Endothelial cell of umbilical vein (primary cell): ENCODE results near the gene UQCC2. TPM values are rescaled to one million over a fixed set of nuclear protein-coding genes. Genes with fewer than 3 reads are reported as not detected.

Source experiments
- BruUV-seq: library from RNA; stranded (reverse); fragments of 400-500 nt; replicated peaks from 2 replicates; lab custom pipeline; 2021; lab: Mats Ljungman, UMichigan
- CTCF ChIA-PET: fragments of 300-600, 350-600 bp; sonication (Branson Sonifier 250); formaldehyde crosslinking; loops from one replicate; lab custom pipeline; 2021; ENCODE audit warnings: antibody characterized with exemption, inconsistent platforms; lab: Charles Lee
- POLR2A ChIA-PET: fragments of 300-600, 350-600 bp; sonication (Branson Sonifier 250); formaldehyde crosslinking; loops from one replicate; lab custom pipeline; 2021; ENCODE audit warnings: antibody characterized with exemption, inconsistent platforms; lab: Charles Lee
- DNase-seq: peaks from one replicate; pipeline ENCODE4 v3.0.0-alpha.2; 2011; ENCODE audit warnings: low read depth, low spot score
- FAIRE-seq: peaks from 2 replicates; lab custom pipeline; 2011; peaks lifted over from hg19 to GRCh38; lab: Jason Lieb, UNC
- H2AFZ ChIP-seq: 2 replicates; pipeline ENCODE4 v1.6.0; 2012; ENCODE audit warnings: low read depth, low read length, control low read depth, inconsistent platforms
- H3K27ac ChIP-seq: 2 replicates; pipeline ENCODE4 v1.5.1; 2011; ENCODE audit warnings: low read depth, mild to moderate bottlenecking, control low read depth, low read length, moderate library complexity; ENCODE audit not compliant: insufficient read depth
- H3K27me3 ChIP-seq, 2 experiments: 2 replicates each; pipeline versions ENCODE4 v1.6.0 to v1.6.1; 2011; ENCODE audit warnings: low read length in 2 of 2, mixed read lengths in 1 of 2; ENCODE audit not compliant: control insufficient read depth in 2 of 2, insufficient read depth in 2 of 2
- H3K36me3 ChIP-seq, 2 experiments: 2 replicates in 1 of 2; 3 replicates in 1 of 2; pipeline ENCODE4 v1.5.1; 2011; ENCODE audit warnings: low read length in 2 of 2, mild to moderate bottlenecking in 1 of 2, moderate library complexity in 1 of 2; ENCODE audit not compliant: control insufficient read depth in 2 of 2, insufficient read depth in 2 of 2; ENCODE audit errors: extremely low read depth in 1 of 2
- H3K4me1 ChIP-seq: 3 replicates; pipeline ENCODE4 v1.5.1; 2011; ENCODE audit warnings: mild to moderate bottlenecking, low read length; ENCODE audit not compliant: control insufficient read depth, insufficient read depth; ENCODE audit errors: extremely low read depth
- H3K4me2 ChIP-seq: 2 replicates; pipeline ENCODE4 v1.6.1; 2011; ENCODE audit warnings: low read length, control low read depth, mixed read lengths; ENCODE audit not compliant: insufficient read depth
- H3K4me3 ChIP-seq, 3 experiments: fragments of 200-600 bp in 1 of 3; sonication (generic), shearing (Covaris generic) in 1 of 3; replicated peaks in 1 of 3; 2 replicates each; pipeline ENCODE4 v1.5.1; 2011 to 2016; ENCODE audit warnings: control low read depth in 3 of 3, low read length in 3 of 3, mild to moderate bottlenecking in 2 of 3, inconsistent platforms in 1 of 3, low read depth in 1 of 3, moderate library complexity in 1 of 3; ENCODE audit not compliant: insufficient read depth in 1 of 3
- H3K79me2 ChIP-seq: 2 replicates; pipeline ENCODE4 v1.6.0; 2012; ENCODE audit warnings: low read length, inconsistent platforms; ENCODE audit not compliant: control insufficient read depth, insufficient read depth
- H3K9ac ChIP-seq: replicated peaks from 2 replicates; pipeline ENCODE3; 2011; ENCODE audit warnings: low read length, control low read depth; ENCODE audit not compliant: insufficient read depth; ENCODE audit errors: extremely low read depth
- H3K9me1 ChIP-seq: replicated peaks from 3 replicates; pipeline ENCODE4 v1.6.0; 2011; ENCODE audit warnings: mild to moderate bottlenecking, low read length; ENCODE audit not compliant: control insufficient read depth, insufficient read depth; ENCODE audit errors: extremely low read depth
- H3K9me3 ChIP-seq: replicated peaks from 2 replicates; pipeline ENCODE4 v1.5.1; 2012; ENCODE audit warnings: low read length, inconsistent platforms; ENCODE audit not compliant: control insufficient read depth, insufficient read depth
- H4K20me1 ChIP-seq: replicated peaks from 2 replicates; pipeline ENCODE3; 2011; ENCODE audit warnings: mild to moderate bottlenecking, low read length; ENCODE audit not compliant: control insufficient read depth, insufficient read depth; ENCODE audit errors: extremely low read depth
- EZH2 ChIP-seq: IDR thresholded peaks from 2 replicates; pipeline ENCODE4 v1.6.1; 2012; ENCODE audit warnings: borderline replicate concordance, low read depth, mild to moderate bottlenecking, moderate library complexity, low read length, inconsistent platforms; ENCODE audit not compliant: severe bottlenecking
- FOS ChIP-seq: IDR thresholded peaks from 2 replicates; pipeline ENCODE4 v1.6.1; 2011; ENCODE audit warnings: mild to moderate bottlenecking, low read length, moderate library complexity, borderline replicate concordance; ENCODE audit not compliant: insufficient read depth
- GATA2 ChIP-seq: IDR thresholded peaks from 2 replicates; pipeline ENCODE4 v1.7.0; 2011; ENCODE audit warnings: low read depth, mild to moderate bottlenecking, moderate library complexity, mixed read lengths, low read length; ENCODE audit not compliant: insufficient read length, insufficient read depth
- JUN ChIP-seq: IDR thresholded peaks from 2 replicates; pipeline ENCODE4 v1.6.1; 2011; ENCODE audit warnings: borderline replicate concordance, low read depth; ENCODE audit not compliant: insufficient read length, insufficient read depth
- MYC ChIP-seq: IDR thresholded peaks from one replicate; pipeline ENCODE4 v1.6.1; 2011; ENCODE audit warnings: mild to moderate bottlenecking, low read depth, low read length
- POLR2A ChIP-seq: IDR thresholded peaks from 2 replicates; pipeline ENCODE4 v1.6.1; 2012; ENCODE audit warnings: low read depth, mild to moderate bottlenecking, control low read depth, low read length
- POLR2AphosphoS5 ChIP-seq: IDR thresholded peaks from 2 replicates; pipeline ENCODE4 v1.6.1; 2012; ENCODE audit warnings: low read depth, mild to moderate bottlenecking, control low read depth, low read length, moderate library complexity; ENCODE audit not compliant: insufficient read depth
- dilution Hi-C: fragments of 300-500 bp; cut with MboI; formaldehyde crosslinking; loops from one replicate; pipeline ENCODE4 v1.15.0; 2019; ENCODE audit warnings: low sequenced_read_pairs; ENCODE audit not compliant: extremely low pct_ligation_motif_present
- intact Hi-C: fragments of 100-400 bp; cut with micrococcal nuclease; formaldehyde crosslinking; loops from one replicate; pipeline ENCODE4 v1.10.0; 2022
- polyA plus RNA-seq, 4 experiments: library from polyadenylated mRNA; depleted of rRNA in 3 of 4; stranded (reverse) in 3 of 4; unstranded in 1 of 4; fragments of >200 nt; gene quantifications; 2 replicates each; pipeline versions ENCODE4 v1.2.1 to v1.2.3, GENCODE V29; 2011 to 2012; ENCODE audit warnings: missing spikeins in 1 of 4
- total RNA-seq: library from RNA; stranded (reverse); gene quantifications from 2 replicates; pipeline ENCODE4 v1.2.3, GENCODE V29; 2021
- TF ChIP-seq, protein P1 (sequence below), 2 donors: IDR thresholded peaks; 1 replicate in 1 of 2; 2 replicates in 1 of 2; pipeline ENCODE4 v1.5.1; 2011; ENCODE audit warnings: low read length in 2 of 2, mild to moderate bottlenecking in 2 of 2, moderate library complexity in 2 of 2, control low read depth in 1 of 2, inconsistent platforms in 1 of 2, low read depth in 1 of 2; ENCODE audit not compliant: insufficient read depth in 1 of 2; ENCODE audit errors: extremely low read depth in 1 of 2
- TF ChIP-seq, protein P2 (sequence below): IDR thresholded peaks from 2 replicates; pipeline ENCODE4 v1.6.1; 2011; ENCODE audit not compliant: insufficient read depth, insufficient read length

Gene UQCC2
- total and polyA plus RNA-seq, 2 donors (not counting 3 experiments of a cell fraction or from before 2014, with no cell fraction given), result 46.3 to 95.3 TPM

DNA sequence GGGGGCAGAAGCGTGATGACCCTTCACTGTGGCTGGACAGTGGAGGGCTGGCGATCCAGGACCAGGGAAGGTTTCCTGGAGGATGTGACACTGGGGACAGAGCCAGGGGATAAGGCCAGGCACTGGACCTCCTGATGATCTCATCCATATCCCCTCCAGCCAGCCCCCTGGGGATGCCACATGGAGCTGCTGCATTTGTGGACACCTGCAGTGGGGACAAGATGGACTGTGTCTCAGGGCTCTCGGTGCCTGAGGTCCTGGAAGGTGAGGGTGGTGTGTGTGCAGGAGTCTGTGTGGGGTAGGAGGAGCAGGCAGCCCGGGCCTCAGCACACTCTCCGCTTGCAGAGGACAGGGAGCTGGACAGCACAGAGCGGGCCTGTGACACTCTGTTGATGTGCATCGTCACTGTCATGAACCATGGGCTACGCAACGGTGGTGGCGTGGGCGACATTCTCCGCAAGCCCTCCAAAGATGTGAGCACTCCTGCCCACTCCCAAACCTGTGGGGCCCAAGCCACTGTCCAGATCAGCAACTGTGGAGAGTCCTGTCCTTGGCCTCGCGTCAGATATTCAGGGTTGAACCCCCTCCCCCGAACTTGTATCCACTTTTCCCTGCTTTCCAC lies 19.9 kb downstream of the UQCC2 start:
- ChIA-PET POLR2A (no interaction called here), CTCF (interaction anchor here (1.1 kb wide), 1 partner anchor 9 kb away, joined by 7 read pairs; no protein-coding TSS in a partner anchor)
- Histone ChIP-seq H3K4me2 (no peak overlapping the region), H2AFZ (no peak overlapping the region), H3K27me3 (no peaks in the 10 kb centered on the region), H3K9ac (no peak overlapping the region), H3K36me3 (peaks cover 0 to 42% of the 10 kb centered on the region in 2 experiments), H4K20me1 (no peaks in the 10 kb centered on the region), H3K27ac (no peak overlapping the region), H3K9me3 (no peaks in the 10 kb centered on the region), H3K4me1 (peaks cover 42% of the 10 kb centered on the region), H3K9me1 (no peaks in the 10 kb centered on the region), H3K4me3 (no peak overlapping the region), H3K79me2 (peaks cover 3% of the 10 kb centered on the region)
- DNase-seq (no peak), FAIRE-seq (no peak)
- intact Hi-C loops, result no loop called here
- TF ChIP-seq MYC, result no peak
- TF ChIP-seq, protein P1, sequence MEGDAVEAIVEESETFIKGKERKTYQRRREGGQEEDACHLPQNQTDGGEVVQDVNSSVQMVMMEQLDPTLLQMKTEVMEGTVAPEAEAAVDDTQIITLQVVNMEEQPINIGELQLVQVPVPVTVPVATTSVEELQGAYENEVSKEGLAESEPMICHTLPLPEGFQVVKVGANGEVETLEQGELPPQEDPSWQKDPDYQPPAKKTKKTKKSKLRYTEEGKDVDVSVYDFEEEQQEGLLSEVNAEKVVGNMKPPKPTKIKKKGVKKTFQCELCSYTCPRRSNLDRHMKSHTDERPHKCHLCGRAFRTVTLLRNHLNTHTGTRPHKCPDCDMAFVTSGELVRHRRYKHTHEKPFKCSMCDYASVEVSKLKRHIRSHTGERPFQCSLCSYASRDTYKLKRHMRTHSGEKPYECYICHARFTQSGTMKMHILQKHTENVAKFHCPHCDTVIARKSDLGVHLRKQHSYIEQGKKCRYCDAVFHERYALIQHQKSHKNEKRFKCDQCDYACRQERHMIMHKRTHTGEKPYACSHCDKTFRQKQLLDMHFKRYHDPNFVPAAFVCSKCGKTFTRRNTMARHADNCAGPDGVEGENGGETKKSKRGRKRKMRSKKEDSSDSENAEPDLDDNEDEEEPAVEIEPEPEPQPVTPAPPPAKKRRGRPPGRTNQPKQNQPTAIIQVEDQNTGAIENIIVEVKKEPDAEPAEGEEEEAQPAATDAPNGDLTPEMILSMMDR (IDR thresholded peaks at IDR 0.05; ENCODE audit: extremely low read depth in 1 of 2, insufficient read depth in 1 of 2, low read depth in 1 of 2, low read length in 2 of 2), result no peak
- no peak for TF ChIP-seq GATA2
- dilution Hi-C loops, result no loop called here
- no TSS peak for BruUV-seq

GRCh38 chr6:33690766-33691165 lies 20.7 kb downstream of the UQCC2 start:
- Histone ChIP-seq H3K79me2 (peaks cover 3% of the 10 kb centered on the region), H3K9me3 (no peaks in the 10 kb centered on the region), H4K20me1 (no peaks in the 10 kb centered on the region), H2AFZ (no peak overlapping the region), H3K9ac (no peak overlapping the region), H3K27me3 (no peaks in the 10 kb centered on the region), H3K4me1 (peaks cover 34% of the 10 kb centered on the region), H3K4me3 (no peak overlapping the region), H3K36me3 (peaks cover 0 to 49% of the 10 kb centered on the region in 2 experiments), H3K9me1 (no peaks in the 10 kb centered on the region), H3K4me2 (no peak overlapping the region), H3K27ac (no peak overlapping the region)
- DNase-seq (no peak), FAIRE-seq (no peak)
- ChIA-PET POLR2A (no interaction called here), CTCF (interaction anchor here (1.1 to 1.9 kb wide), 3 partner anchors 10 to 111 kb away, joined by 3 to 8 read pairs (median 4); partner anchors contain the start of gene BAK1)
- no peak for TF ChIP-seq POLR2A
- TF ChIP-seq POLR2AphosphoS5, result no peak
- TF ChIP-seq JUN, result no peak
- TF ChIP-seq, protein P2, sequence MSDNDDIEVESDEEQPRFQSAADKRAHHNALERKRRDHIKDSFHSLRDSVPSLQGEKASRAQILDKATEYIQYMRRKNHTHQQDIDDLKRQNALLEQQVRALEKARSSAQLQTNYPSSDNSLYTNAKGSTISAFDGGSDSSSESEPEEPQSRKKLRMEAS, result no peak
- no peak for TF ChIP-seq EZH2
- TF ChIP-seq, protein P1 (IDR thresholded peaks at IDR 0.05; ENCODE audit: extremely low read depth in 1 of 2, insufficient read depth in 1 of 2, low read depth in 1 of 2, low read length in 2 of 2), result no peak
- TF ChIP-seq MYC, result no peak
- no peak for TF ChIP-seq FOS
- TF ChIP-seq GATA2, result no peak
- dilution Hi-C loops (no loop called here), intact Hi-C loops (no loop called here)
- BruUV-seq, result no TSS peak
